Kidney epithelial cell (primary cell): ENCODE results near the gene PTPRA. TPM values are rescaled to one million over a fixed set of nuclear protein-coding genes. Genes with fewer than 3 reads are reported as not detected.

Experiments
- DNase-seq: peaks from one replicate; pipeline ENCODE4 v3.0.0-alpha.2; 2010; ENCODE audit warnings: low read depth
- H3K27me3 ChIP-seq: 2 replicates; pipeline ENCODE4 v1.6.0; 2011; ENCODE audit warnings: low read length; ENCODE audit not compliant: control insufficient read depth, insufficient read depth
- H3K36me3 ChIP-seq: 2 replicates; pipeline ENCODE4 v1.5.1; 2011; ENCODE audit warnings: low read length; ENCODE audit not compliant: control insufficient read depth, insufficient read depth
- H3K4me3 ChIP-seq: 2 replicates; pipeline ENCODE4 v1.5.1; 2011; ENCODE audit warnings: low read depth, mild to moderate bottlenecking, control low read depth, low read length
- total RNA-seq: library from RNA; depleted of rRNA; stranded (reverse); fragments of >200 nt; gene quantifications from 2 replicates; pipeline ENCODE4 v1.2.3, GENCODE V29; 2015
- TF ChIP-seq, protein P1 (sequence below): IDR thresholded peaks from 2 replicates; pipeline ENCODE4 v1.5.1; 2011; ENCODE audit warnings: mild to moderate bottlenecking, moderate library complexity, low read length, control low read depth, inconsistent platforms; ENCODE audit not compliant: insufficient read depth, poor library complexity, severe bottlenecking

Gene PTPRA
- total RNA-seq, 1 donor from 2014 or later = 48.6 TPM

DNA sequence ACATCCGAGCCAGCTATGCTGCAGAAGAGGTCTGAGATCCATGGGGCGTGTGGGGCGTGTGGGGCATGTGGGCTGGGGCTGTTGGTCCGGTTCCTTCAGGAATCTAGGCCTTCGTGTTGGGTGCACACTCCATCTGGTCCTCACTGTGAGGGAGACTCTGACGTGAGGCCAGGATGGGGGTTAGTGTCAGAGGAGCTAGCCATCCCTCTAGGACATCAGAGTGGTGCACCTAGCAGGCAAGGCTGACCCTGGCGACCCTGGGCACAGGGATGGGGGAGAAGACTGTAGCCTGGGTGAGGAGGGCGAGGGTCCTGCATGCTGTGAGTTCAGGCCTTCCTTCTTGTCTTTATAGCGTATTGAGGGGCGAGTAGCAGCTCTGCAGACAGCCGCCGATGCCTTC, 8.7 kb upstream of the PTPRA start:
- DNase-seq = no peak
- H3K27me3 ChIP-seq = no peaks in the 10 kb centered on the region
- H3K4me3 ChIP-seq = no peak overlapping the region
- no peaks in the 10 kb centered on the region for H3K36me3 ChIP-seq
- TF ChIP-seq, protein P1, sequence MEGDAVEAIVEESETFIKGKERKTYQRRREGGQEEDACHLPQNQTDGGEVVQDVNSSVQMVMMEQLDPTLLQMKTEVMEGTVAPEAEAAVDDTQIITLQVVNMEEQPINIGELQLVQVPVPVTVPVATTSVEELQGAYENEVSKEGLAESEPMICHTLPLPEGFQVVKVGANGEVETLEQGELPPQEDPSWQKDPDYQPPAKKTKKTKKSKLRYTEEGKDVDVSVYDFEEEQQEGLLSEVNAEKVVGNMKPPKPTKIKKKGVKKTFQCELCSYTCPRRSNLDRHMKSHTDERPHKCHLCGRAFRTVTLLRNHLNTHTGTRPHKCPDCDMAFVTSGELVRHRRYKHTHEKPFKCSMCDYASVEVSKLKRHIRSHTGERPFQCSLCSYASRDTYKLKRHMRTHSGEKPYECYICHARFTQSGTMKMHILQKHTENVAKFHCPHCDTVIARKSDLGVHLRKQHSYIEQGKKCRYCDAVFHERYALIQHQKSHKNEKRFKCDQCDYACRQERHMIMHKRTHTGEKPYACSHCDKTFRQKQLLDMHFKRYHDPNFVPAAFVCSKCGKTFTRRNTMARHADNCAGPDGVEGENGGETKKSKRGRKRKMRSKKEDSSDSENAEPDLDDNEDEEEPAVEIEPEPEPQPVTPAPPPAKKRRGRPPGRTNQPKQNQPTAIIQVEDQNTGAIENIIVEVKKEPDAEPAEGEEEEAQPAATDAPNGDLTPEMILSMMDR = no peak

DNA sequence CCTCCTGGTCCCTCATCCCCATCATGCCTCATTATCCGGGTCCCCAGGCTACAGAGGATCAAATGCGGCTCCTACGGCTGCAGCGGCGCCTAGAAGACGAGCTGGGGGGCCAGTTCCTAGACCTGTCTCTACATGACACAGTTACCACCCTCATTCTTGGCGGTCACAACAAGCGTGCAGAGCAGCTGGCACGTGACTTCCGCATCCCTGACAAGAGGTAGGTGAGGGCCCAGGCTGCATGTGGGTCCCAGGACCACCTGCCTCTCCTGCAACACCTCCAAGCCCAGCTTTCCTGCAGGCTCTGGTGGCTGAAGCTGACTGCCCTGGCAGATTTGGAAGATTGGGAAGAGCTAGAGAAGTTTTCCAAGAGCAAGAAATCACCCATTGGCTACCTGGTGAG, 8.2 kb upstream of the PTPRA start:
- no peak for DNase-seq
- no peaks in the 10 kb centered on the region for H3K36me3 ChIP-seq
- H3K27me3 ChIP-seq = no peaks in the 10 kb centered on the region
- H3K4me3 ChIP-seq = no peak overlapping the region
- TF ChIP-seq, protein P1 = no peak

DNA sequence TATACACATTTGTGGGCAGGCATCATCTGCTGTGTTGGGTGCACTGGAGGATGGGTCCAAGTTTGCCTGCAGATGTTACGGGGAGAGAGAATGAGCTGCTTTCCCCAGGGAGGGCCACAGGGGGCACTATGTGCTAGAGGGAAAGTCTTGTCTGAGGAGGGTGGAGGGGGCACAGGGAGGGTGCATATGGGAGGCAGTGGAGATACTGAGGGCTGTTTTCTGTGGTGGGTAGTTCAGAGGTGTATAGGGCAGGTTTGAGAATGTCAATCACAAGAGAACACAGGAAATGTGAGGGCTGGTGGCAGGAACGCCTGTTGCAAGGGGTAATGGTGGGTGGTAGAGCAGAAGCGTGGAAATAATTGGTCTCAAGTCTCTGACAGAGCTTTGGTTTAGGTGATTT, 7.7 kb upstream of the PTPRA start:
- Histone ChIP-seq H3K4me3 (no peak overlapping the region), H3K27me3 (no peaks in the 10 kb centered on the region), H3K36me3 (no peaks in the 10 kb centered on the region)

DNA sequence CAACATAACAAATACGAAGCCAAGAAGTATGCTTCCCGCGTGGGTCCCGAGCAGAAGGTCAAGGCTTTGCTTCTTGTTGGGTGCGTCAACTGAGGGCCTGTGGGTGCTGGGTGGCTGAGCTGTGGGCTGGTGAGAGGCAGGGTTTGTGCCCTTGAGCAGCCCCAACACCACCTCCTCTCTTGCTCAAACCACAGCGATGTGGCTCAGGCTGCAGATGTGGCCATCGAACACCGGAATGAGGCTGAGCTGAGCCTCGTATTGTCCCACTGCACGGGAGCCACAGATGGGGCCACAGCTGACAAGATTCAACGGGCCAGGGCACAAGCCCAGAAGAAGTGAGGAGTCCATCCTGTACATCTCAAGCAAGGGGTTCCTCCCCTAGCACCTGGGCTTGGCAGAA, 7.0 kb upstream of the PTPRA start:
- Histone ChIP-seq H3K4me3 (no peak overlapping the region), H3K36me3 (no peaks in the 10 kb centered on the region), H3K27me3 (no peaks in the 10 kb centered on the region)
- TF ChIP-seq, protein P1 = no peak
- DNase-seq = no peak

More for the DNA sequence above, 7.7 kb upstream of the PTPRA start:
- TF ChIP-seq, protein P1 = no peak
- DNase-seq = no peak

DNA sequence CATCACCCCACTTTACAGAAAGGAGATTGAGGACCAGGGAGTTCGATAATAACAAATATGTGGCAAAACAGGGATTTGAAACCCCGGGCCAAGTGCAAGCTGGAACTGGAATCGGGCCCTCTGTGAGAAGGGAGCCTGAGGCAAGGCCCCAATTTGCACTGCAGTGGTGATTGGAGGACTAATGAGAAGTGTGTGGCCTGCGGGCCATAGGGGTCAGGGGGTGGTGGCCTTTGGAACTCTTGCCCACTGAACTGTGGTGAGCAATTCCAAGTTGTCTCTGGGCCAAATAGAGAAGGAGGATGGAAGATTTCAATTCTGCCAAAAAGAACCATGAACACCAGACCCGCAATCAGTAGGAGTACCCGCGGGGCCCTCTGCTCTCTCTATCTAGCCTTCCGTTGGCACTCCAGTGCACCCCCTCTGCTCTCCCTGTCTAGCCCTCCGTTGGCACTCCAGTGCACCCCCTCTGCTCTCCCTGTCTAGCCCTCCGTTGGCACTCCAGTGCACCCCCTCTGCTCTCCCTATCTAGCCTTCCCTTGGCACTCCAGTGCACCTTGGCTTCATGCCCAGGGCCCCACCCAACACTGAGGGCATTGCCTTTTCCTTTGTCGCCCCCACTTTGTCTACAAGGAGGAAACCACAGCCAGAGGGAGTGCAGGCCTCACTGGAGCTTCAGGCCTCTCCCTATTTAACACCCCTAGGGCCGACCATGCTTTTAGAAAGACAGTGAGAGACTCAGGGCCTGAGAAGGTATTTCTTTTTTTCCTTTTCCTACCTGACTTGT, 6.0 kb upstream of the PTPRA start:
- DNase-seq = no peak
- TF ChIP-seq, protein P1 = no peak
- no peak overlapping the region for H3K4me3 ChIP-seq
- no peaks in the 10 kb centered on the region for H3K36me3 ChIP-seq
- peaks cover 1% of the 10 kb centered on the region for H3K27me3 ChIP-seq

DNA sequence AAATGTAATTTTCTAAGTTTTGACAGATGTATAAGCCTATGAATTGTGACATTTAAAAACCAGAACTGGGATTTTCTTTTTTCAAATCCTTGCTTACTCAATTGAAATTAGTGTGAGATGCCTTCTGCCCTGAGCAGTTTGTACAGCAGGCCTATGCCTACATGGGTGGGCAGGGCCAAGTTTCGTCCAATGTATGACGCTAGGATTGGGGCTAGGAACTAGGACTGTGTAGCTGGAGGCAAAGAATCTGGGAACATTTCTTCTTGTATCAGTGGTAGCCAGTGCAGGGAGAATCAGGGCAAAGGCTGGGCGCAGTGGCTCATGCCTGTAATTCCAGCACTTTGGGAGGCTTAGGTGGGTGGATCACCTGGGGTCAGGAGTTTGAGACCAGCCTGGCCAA, 3.9 kb upstream of the PTPRA start:
- Histone ChIP-seq H3K36me3 (no peaks in the 10 kb centered on the region), H3K27me3 (peaks cover 5% of the 10 kb centered on the region), H3K4me3 (no peak overlapping the region)
- no peak for DNase-seq
- TF ChIP-seq, protein P1 = no peak
